ENCODE data around the gene CCDC40. TPM values are rescaled to one million over a fixed set of nuclear protein-coding genes. Genes with fewer than 3 reads are reported as not detected.

Gene CCDC40
- total and polyA plus RNA-seq, 2 of the 13 experiments (the other 11 are each of a cell fraction or from before 2014, with no cell fraction given), result 4.1 to 5.5 TPM

DNA sequence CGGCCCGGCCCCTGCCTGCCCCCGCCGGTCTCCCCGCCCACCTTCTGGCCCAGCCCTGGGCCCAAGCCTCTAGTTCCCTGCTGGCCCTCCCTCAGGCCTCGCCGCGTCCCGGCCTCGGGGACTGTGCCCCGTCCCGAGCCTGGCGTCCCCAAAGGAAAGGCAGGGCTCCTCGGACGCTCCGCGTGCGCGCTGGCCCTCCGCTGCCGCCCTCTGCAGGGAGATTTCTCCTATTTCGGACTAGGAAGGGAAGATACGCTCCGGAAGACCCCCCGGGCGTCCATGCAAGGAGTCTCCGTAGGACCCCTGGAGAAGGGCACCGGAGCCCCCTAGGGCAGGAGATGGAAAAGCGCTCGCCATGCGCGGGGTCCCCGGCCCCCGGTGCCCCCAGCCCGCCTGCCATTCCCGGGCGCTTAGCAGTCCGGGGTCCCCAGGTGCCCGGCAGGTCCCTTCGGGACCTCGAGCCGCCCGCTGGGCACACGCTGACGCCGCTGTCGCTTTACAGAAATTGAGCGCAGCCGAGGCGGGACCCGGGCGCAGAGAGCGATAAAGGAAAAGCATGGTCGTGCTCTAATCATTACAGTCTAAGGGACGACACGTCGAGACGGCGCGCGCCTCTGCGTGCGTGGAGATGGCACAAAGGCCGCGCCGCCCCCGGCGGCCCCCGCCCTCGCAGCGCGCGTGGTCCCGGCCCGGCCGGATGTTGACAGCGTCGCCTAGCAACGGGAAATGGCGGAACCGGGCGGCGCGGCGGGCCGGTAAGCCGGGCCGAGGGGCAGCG, at the start of gene CCDC40 (continued):
- TF ChIP-seq ZNF609 (CRISPR knock-in tag; IDR thresholded peaks at IDR 0.05; ENCODE audit: borderline replicate concordance), result no peak
- TF ChIP-seq GZF1 (CRISPR knock-in tag; IDR thresholded peaks at IDR 0.05), result peak; percentile 29; the same call in 1 of the 2 replicates
- no peak for TF ChIP-seq ZSCAN30 (CRISPR knock-in tag; IDR thresholded peaks at IDR 0.05)
- no peak for TF ChIP-seq HOMEZ (CRISPR knock-in tag; IDR thresholded peaks at IDR 0.05; ENCODE audit: low read depth)
- TF ChIP-seq ZNF768 (CRISPR knock-in tag; IDR thresholded peaks at IDR 0.05), result peak; percentile 39
- 0 out of 2 replicates have a peak, but pooled peaks have one; percentile 40 for TF ChIP-seq ZNF33B (CRISPR knock-in tag; IDR thresholded peaks at IDR 0.05)
- no peak for TF ChIP-seq ZBTB40 (IDR thresholded peaks at IDR 0.05)
- TF ChIP-seq ZBTB40 (CRISPR knock-in tag; IDR thresholded peaks at IDR 0.05), result peak; percentile 56
- peak; percentile 82 for TF ChIP-seq RFX3 (CRISPR knock-in tag; IDR thresholded peaks at IDR 0.05)
- TF ChIP-seq ZNF660 (CRISPR knock-in tag; IDR thresholded peaks at IDR 0.05; ENCODE audit: borderline replicate concordance, low read depth), result 0 out of 2 replicates have a peak, but pooled peaks have one; percentile 73
- TF ChIP-seq ZNF549 (CRISPR knock-in tag; IDR thresholded peaks at IDR 0.05), result 0 out of 2 replicates have a peak, but pooled peaks have one; percentile 70
- TF ChIP-seq RBM39 (IDR thresholded peaks at IDR 0.05; ENCODE audit: low read depth, low read length, poor library complexity, severe bottlenecking), result peak; percentile 73
- TF ChIP-seq ZNF510 (CRISPR knock-in tag; IDR thresholded peaks at IDR 0.05; ENCODE audit: low read depth), result no peak
